ENCODE results near the gene SLC25A34. TPM values are rescaled to one million over a fixed set of nuclear protein-coding genes. Genes with fewer than 3 reads are reported as not detected.
"Not testable (repeated sequence)": the region's sequence is repeated elsewhere in the genome, so short reads cannot be mapped to it uniquely, and the experiment has no call there.

The SLC25A34 gene
- total RNA-seq, 1 donor from 2014 or later, result 2.8 TPM

GRCh38 chr1:15693371-15693770 lies 42.7 kb upstream of the SLC25A34 start:
- no peak for TF ChIP-seq CTCF (IDR thresholded peaks at IDR 0.05)
- Mint-ChIP-seq H3K27ac (ENCODE audit: unreplicated experiment) (peak overlapping the region; percentile 1), H3K9me3 (ENCODE audit: unreplicated experiment) (no peaks in the 10 kb centered on the region), H3K36me3 (ENCODE audit: unreplicated experiment) (peaks cover 1% of the 10 kb centered on the region), H3K27me3 (ENCODE audit: unreplicated experiment) (no peaks in the 10 kb centered on the region), H3K4me1 (ENCODE audit: unreplicated experiment) (peaks cover 14% of the 10 kb centered on the region), H3K4me3 (ENCODE audit: unreplicated experiment) (no peak overlapping the region)
- no peak for DNase-seq (ENCODE audit: extremely low spot score, unreplicated experiment)

- Mint-ChIP-seq H3K9me3 (ENCODE audit: unreplicated experiment) (no peaks in the 10 kb centered on the region), H3K4me1 (ENCODE audit: unreplicated experiment) (peaks cover 9% of the 10 kb centered on the region), H3K4me3 (ENCODE audit: unreplicated experiment) (no peak overlapping the region), H3K36me3 (ENCODE audit: unreplicated experiment) (peaks cover 1% of the 10 kb centered on the region), H3K27ac (ENCODE audit: unreplicated experiment) (peak overlapping the region; percentile 14), H3K27me3 (ENCODE audit: unreplicated experiment) (no peaks in the 10 kb centered on the region)
- no peak for DNase-seq (ENCODE audit: extremely low spot score, unreplicated experiment)
- TF ChIP-seq CTCF (IDR thresholded peaks at IDR 0.05), result no peak
Observed at GRCh38 chr1:15696956-15697521, 39.0 kb upstream of the SLC25A34 start.

- H3K27me3 Mint-ChIP-seq (ENCODE audit: unreplicated experiment), result no peaks in the 10 kb centered on the region
- H3K36me3 Mint-ChIP-seq (ENCODE audit: unreplicated experiment), result peaks cover 1% of the 10 kb centered on the region
- no peak overlapping the region for H3K27ac Mint-ChIP-seq (ENCODE audit: unreplicated experiment)
- no peak overlapping the region for H3K4me3 Mint-ChIP-seq (ENCODE audit: unreplicated experiment)
- no peak for DNase-seq (ENCODE audit: extremely low spot score, unreplicated experiment)
- no peak for TF ChIP-seq CTCF (IDR thresholded peaks at IDR 0.05)
- peaks cover 10% of the 10 kb centered on the region for H3K4me1 Mint-ChIP-seq (ENCODE audit: unreplicated experiment)
- H3K9me3 Mint-ChIP-seq (ENCODE audit: unreplicated experiment), result no peaks in the 10 kb centered on the region
Observed at GRCh38 chr1:15698201-15698600, 37.9 kb upstream of the SLC25A34 start.

GRCh38 chr1:15699321-15699720 lies 36.7 kb upstream of the SLC25A34 start:
- not testable (repeated sequence) for H3K27ac Mint-ChIP-seq (ENCODE audit: unreplicated experiment); H3K27me3 Mint-ChIP-seq (ENCODE audit: unreplicated experiment); H3K36me3 Mint-ChIP-seq (ENCODE audit: unreplicated experiment); H3K9me3 Mint-ChIP-seq (ENCODE audit: unreplicated experiment); H3K4me3 Mint-ChIP-seq (ENCODE audit: unreplicated experiment); DNase-seq (ENCODE audit: extremely low spot score, unreplicated experiment)
- peaks cover 22% of the 10 kb centered on the region for H3K4me1 Mint-ChIP-seq (ENCODE audit: unreplicated experiment)

GRCh38 chr1:15700508-15700907 lies 35.5 kb upstream of the SLC25A34 start:
- H3K9me3 Mint-ChIP-seq (ENCODE audit: unreplicated experiment), result no peaks in the 10 kb centered on the region
- peaks cover 26% of the 10 kb centered on the region for H3K4me1 Mint-ChIP-seq (ENCODE audit: unreplicated experiment)
- no peak for TF ChIP-seq CTCF (IDR thresholded peaks at IDR 0.05)
- H3K4me3 Mint-ChIP-seq (ENCODE audit: unreplicated experiment), result no peak overlapping the region
- H3K27me3 Mint-ChIP-seq (ENCODE audit: unreplicated experiment), result no peaks in the 10 kb centered on the region
- H3K27ac Mint-ChIP-seq (ENCODE audit: unreplicated experiment), result no peak overlapping the region
- DNase-seq (ENCODE audit: extremely low spot score, unreplicated experiment), result no peak
- peaks cover 4% of the 10 kb centered on the region for H3K36me3 Mint-ChIP-seq (ENCODE audit: unreplicated experiment)

GRCh38 chr1:15701784-15702183 lies 34.3 kb upstream of the SLC25A34 start:
- Mint-ChIP-seq H3K27me3 (ENCODE audit: unreplicated experiment) (no peaks in the 10 kb centered on the region), H3K4me1 (ENCODE audit: unreplicated experiment) (peaks cover 26% of the 10 kb centered on the region), H3K9me3 (ENCODE audit: unreplicated experiment) (no peaks in the 10 kb centered on the region), H3K36me3 (ENCODE audit: unreplicated experiment) (peaks cover 8% of the 10 kb centered on the region), H3K4me3 (ENCODE audit: unreplicated experiment) (no peak overlapping the region), H3K27ac (ENCODE audit: unreplicated experiment) (peak overlapping the region; percentile 10)
- no peak for DNase-seq (ENCODE audit: extremely low spot score, unreplicated experiment)
- TF ChIP-seq CTCF (IDR thresholded peaks at IDR 0.05), result no peak
